ENCODE data around the gene PCDH17.

PCDH17 gene

GRCh38 chr13:57630661-57631595 lies 616 bp upstream of the PCDH17 start:
- Mint-ChIP-seq H3K9me3 (no peaks in the 10 kb centered on the region), H3K4me3 (peak overlapping the region; percentile 80), H3K4me1 (ENCODE audit: low read depth) (peaks cover 20% of the 10 kb centered on the region), H3K27me3 (ENCODE audit: low read depth) (peaks cover 59% of the 10 kb centered on the region), H3K27ac (no peak overlapping the region), H3K36me3 (ENCODE audit: low read depth) (peaks cover 2% of the 10 kb centered on the region)
- DNase-seq (ENCODE audit: low spot score) = no peak

- Mint-ChIP-seq H3K4me1 (ENCODE audit: low read depth) (peaks cover 20% of the 10 kb centered on the region), H3K4me3 (peak overlapping the region; percentile 80), H3K27me3 (ENCODE audit: low read depth) (peaks cover 59% of the 10 kb centered on the region), H3K36me3 (ENCODE audit: low read depth) (peaks cover 2% of the 10 kb centered on the region), H3K27ac (peak overlapping the region; percentile 45), H3K9me3 (no peaks in the 10 kb centered on the region)
- DNase-seq (ENCODE audit: low spot score) = no peak
Observed at GRCh38 chr13:57632276-57633140, 964 bp downstream of the PCDH17 start.

GRCh38 chr13:57633141-57633949 lies 1.8 kb downstream of the PCDH17 start:
- H3K9me3 Mint-ChIP-seq = no peaks in the 10 kb centered on the region
- H3K27ac Mint-ChIP-seq = peak overlapping the region; percentile 49
- peaks cover 2% of the 10 kb centered on the region for H3K36me3 Mint-ChIP-seq (ENCODE audit: low read depth)
- no peak for DNase-seq (ENCODE audit: low spot score)
- H3K4me3 Mint-ChIP-seq = no peak overlapping the region
- H3K27me3 Mint-ChIP-seq (ENCODE audit: low read depth) = peaks cover 59% of the 10 kb centered on the region
- peaks cover 20% of the 10 kb centered on the region for H3K4me1 Mint-ChIP-seq (ENCODE audit: low read depth)

GRCh38 chr13:57633950-57634838 lies 2.6 kb downstream of the PCDH17 start:
- Mint-ChIP-seq H3K27ac (peak overlapping the region; percentile 49), H3K27me3 (ENCODE audit: low read depth) (peaks cover 52% of the 10 kb centered on the region), H3K4me3 (no peak overlapping the region), H3K4me1 (ENCODE audit: low read depth) (peaks cover 20% of the 10 kb centered on the region), H3K9me3 (no peaks in the 10 kb centered on the region), H3K36me3 (ENCODE audit: low read depth) (peaks cover 2% of the 10 kb centered on the region)
- DNase-seq (ENCODE audit: low spot score) = no peak

- no peak for DNase-seq (ENCODE audit: low spot score)
- Mint-ChIP-seq H3K9me3 (no peaks in the 10 kb centered on the region), H3K27me3 (ENCODE audit: low read depth) (peaks cover 46% of the 10 kb centered on the region), H3K4me3 (no peak overlapping the region), H3K36me3 (ENCODE audit: low read depth) (peaks cover 2% of the 10 kb centered on the region), H3K4me1 (ENCODE audit: low read depth) (peaks cover 20% of the 10 kb centered on the region), H3K27ac (no peak overlapping the region)
Observed at GRCh38 chr13:57634839-57635165, 3.3 kb downstream of the PCDH17 start.

GRCh38 chr13:57635541-57636085 lies 4.1 kb downstream of the PCDH17 start:
- Mint-ChIP-seq H3K4me1 (ENCODE audit: low read depth) (peaks cover 14% of the 10 kb centered on the region), H3K27ac (no peak overlapping the region), H3K36me3 (ENCODE audit: low read depth) (peaks cover 2% of the 10 kb centered on the region), H3K4me3 (no peak overlapping the region), H3K9me3 (no peaks in the 10 kb centered on the region), H3K27me3 (ENCODE audit: low read depth) (peaks cover 39% of the 10 kb centered on the region)
- no peak for DNase-seq (ENCODE audit: low spot score)

GRCh38 chr13:57636816-57637215 lies 5.3 kb downstream of the PCDH17 start:
- Mint-ChIP-seq H3K36me3 (ENCODE audit: low read depth) (peaks cover 1% of the 10 kb centered on the region), H3K4me3 (no peak overlapping the region), H3K27me3 (ENCODE audit: low read depth) (peaks cover 27% of the 10 kb centered on the region)

GRCh38 chr13:57637515-57637914 lies 6.0 kb downstream of the PCDH17 start:
- H3K4me3 Mint-ChIP-seq = no peak overlapping the region
- H3K9me3 Mint-ChIP-seq = no peaks in the 10 kb centered on the region
- H3K27ac Mint-ChIP-seq = no peak overlapping the region
- peaks cover 20% of the 10 kb centered on the region for H3K27me3 Mint-ChIP-seq (ENCODE audit: low read depth)
- no peaks in the 10 kb centered on the region for H3K4me1 Mint-ChIP-seq (ENCODE audit: low read depth)
- DNase-seq (ENCODE audit: low spot score) = no peak
- no peaks in the 10 kb centered on the region for H3K36me3 Mint-ChIP-seq (ENCODE audit: low read depth)

More at GRCh38 chr13:57636816-57637215, 5.3 kb downstream of the PCDH17 start:
- H3K9me3 Mint-ChIP-seq = no peaks in the 10 kb centered on the region
- DNase-seq (ENCODE audit: low spot score) = no peak
- H3K4me1 Mint-ChIP-seq (ENCODE audit: low read depth) = peaks cover 1% of the 10 kb centered on the region
- no peak overlapping the region for H3K27ac Mint-ChIP-seq

GRCh38 chr13:57638186-57638890 lies 6.8 kb downstream of the PCDH17 start:
- H3K4me3 Mint-ChIP-seq = no peak overlapping the region
- no peaks in the 10 kb centered on the region for H3K9me3 Mint-ChIP-seq
- H3K36me3 Mint-ChIP-seq (ENCODE audit: low read depth) = no peaks in the 10 kb centered on the region
- no peak overlapping the region for H3K27ac Mint-ChIP-seq
- no peak for DNase-seq (ENCODE audit: low spot score)
- peaks cover 12% of the 10 kb centered on the region for H3K27me3 Mint-ChIP-seq (ENCODE audit: low read depth)
- H3K4me1 Mint-ChIP-seq (ENCODE audit: low read depth) = no peaks in the 10 kb centered on the region

- H3K4me3 Mint-ChIP-seq = no peak overlapping the region
- no peaks in the 10 kb centered on the region for H3K4me1 Mint-ChIP-seq (ENCODE audit: low read depth)
- H3K27me3 Mint-ChIP-seq (ENCODE audit: low read depth) = no peaks in the 10 kb centered on the region
- no peak for DNase-seq (ENCODE audit: low spot score)
- H3K36me3 Mint-ChIP-seq (ENCODE audit: low read depth) = no peaks in the 10 kb centered on the region
- no peak overlapping the region for H3K27ac Mint-ChIP-seq
- no peaks in the 10 kb centered on the region for H3K9me3 Mint-ChIP-seq
Observed at GRCh38 chr13:57640607-57641006, 9.1 kb downstream of the PCDH17 start.

- no peak overlapping the region for H3K4me3 Mint-ChIP-seq
- DNase-seq (ENCODE audit: low spot score) = no peak
- H3K9me3 Mint-ChIP-seq = no peaks in the 10 kb centered on the region
- no peaks in the 10 kb centered on the region for H3K4me1 Mint-ChIP-seq (ENCODE audit: low read depth)
- no peaks in the 10 kb centered on the region for H3K27me3 Mint-ChIP-seq (ENCODE audit: low read depth)
- H3K27ac Mint-ChIP-seq = no peak overlapping the region
- no peaks in the 10 kb centered on the region for H3K36me3 Mint-ChIP-seq (ENCODE audit: low read depth)
Observed at GRCh38 chr13:57641051-57641450, 9.5 kb downstream of the PCDH17 start.

GRCh38 chr13:57644106-57644505 lies 12.6 kb downstream of the PCDH17 start:
- Mint-ChIP-seq H3K27ac (no peak overlapping the region), H3K27me3 (ENCODE audit: low read depth) (no peaks in the 10 kb centered on the region)
- no peak for DNase-seq (ENCODE audit: low spot score)

More at GRCh38 chr13:57644106-57644505, 12.6 kb downstream of the PCDH17 start:
- Mint-ChIP-seq H3K4me3 (no peak overlapping the region), H3K36me3 (ENCODE audit: low read depth) (no peaks in the 10 kb centered on the region), H3K9me3 (no peaks in the 10 kb centered on the region), H3K4me1 (ENCODE audit: low read depth) (no peaks in the 10 kb centered on the region)

Measured in T-helper 2 cell treated with Interferon-gamma antibody and Interleukin-4, amounts not matched to agents 5 μg/mL and 100 μg/mL, for 36 hours (primary cell).